Measurements from ENCODE around the gene CCDC43.
"Not testable (repeated sequence)": the region's sequence is repeated elsewhere in the genome, so short reads cannot be mapped to it uniquely, and the experiment has no call there.

CCDC43 gene

DNA sequence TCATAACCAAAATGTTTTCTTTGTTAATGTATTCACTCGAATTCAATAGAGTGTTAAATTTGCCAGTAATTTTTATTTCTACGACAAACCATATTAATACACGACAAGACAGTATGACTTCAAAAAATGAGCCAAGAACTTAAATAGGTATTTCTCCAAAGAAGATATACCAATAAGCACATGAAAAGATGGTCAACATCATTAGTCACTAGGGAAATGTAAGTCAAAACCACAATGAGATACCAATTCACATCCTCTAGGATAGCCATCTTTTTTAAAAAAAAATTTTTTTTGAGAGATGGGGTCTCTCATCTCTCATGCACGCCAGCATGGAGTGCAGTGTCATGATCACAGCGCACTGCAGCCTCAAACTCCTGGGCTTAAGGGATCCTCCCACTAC lies 38.3 kb downstream of the CCDC43 start:
- no peak for TF ChIP-seq ZNF274 (IDR thresholded peaks at IDR 0.05; ENCODE audit: low read depth, low read length)
- no peak overlapping the region for H3K4me3 ChIP-seq (ENCODE audit: low read length)

- no peak overlapping the region for H3K4me3 ChIP-seq (ENCODE audit: low read length)
- TF ChIP-seq ZNF274 (IDR thresholded peaks at IDR 0.05; ENCODE audit: low read depth, low read length): no peak
Measured at GRCh38 chr17:44648963-44649362, 40.6 kb downstream of the CCDC43 start.

GRCh38 chr17:44647736-44648135 lies 41.8 kb downstream of the CCDC43 start:
- H3K4me3 ChIP-seq (ENCODE audit: low read length): no peak overlapping the region
- no peak for TF ChIP-seq ZNF274 (IDR thresholded peaks at IDR 0.05; ENCODE audit: low read depth, low read length)

DNA sequence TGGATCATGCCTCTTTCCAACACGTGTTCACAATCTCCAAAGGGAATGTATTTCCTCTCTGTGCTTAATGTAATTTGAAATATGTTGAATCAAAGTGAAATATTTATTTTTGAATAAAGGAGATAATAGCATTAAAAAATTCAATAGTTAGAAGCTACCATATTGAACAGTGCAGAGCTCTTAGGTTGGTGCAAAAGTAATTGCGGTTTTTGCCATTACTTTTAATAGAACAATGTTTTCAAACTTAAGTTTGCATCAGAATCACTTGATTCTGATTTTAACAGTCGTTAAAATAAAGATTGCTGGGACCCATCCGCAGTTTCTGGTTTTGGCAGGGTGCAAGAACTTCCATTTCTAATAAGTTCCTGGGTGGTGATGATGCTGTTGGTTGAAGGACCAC lies 43.3 kb downstream of the CCDC43 start:
- H3K4me3 ChIP-seq (ENCODE audit: low read length): no peak overlapping the region
- TF ChIP-seq ZNF274 (IDR thresholded peaks at IDR 0.05; ENCODE audit: low read depth, low read length): no peak

DNA sequence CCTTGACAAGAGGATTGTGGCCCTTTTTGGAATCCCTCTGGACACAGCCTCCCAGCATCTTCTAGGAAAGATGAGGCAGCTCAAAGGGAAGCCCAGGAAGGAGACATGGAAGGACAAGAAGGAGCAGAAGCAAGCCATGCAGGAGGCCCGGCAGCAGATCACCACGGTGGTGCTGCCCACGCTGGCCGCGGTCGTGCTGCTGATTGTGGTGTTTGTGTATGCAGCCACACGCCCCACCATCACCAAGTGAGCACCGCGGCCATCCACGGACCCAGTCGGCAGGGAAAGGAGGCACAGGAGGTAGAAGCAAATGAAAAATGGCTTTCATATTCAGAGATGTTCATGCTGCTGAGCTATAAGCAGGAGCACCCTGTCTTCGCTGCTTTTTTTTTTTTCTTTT lies 44.2 kb downstream of the CCDC43 start:
- no peak for TF ChIP-seq ZNF274 (IDR thresholded peaks at IDR 0.05; ENCODE audit: low read depth, low read length)
- no peak overlapping the region for H3K4me3 ChIP-seq (ENCODE audit: low read length)

GRCh38 chr17:44642834-44643233 lies 46.7 kb downstream of the CCDC43 start:
- TF ChIP-seq ZNF274 (IDR thresholded peaks at IDR 0.05; ENCODE audit: low read depth, low read length): no peak
- no peak overlapping the region for H3K4me3 ChIP-seq (ENCODE audit: low read length)

GRCh38 chr17:44637066-44637465 lies 52.5 kb downstream of the CCDC43 start:
- H3K4me3 ChIP-seq (ENCODE audit: low read length): no peak overlapping the region
- TF ChIP-seq ZNF274 (IDR thresholded peaks at IDR 0.05; ENCODE audit: low read depth, low read length): no peak

DNA sequence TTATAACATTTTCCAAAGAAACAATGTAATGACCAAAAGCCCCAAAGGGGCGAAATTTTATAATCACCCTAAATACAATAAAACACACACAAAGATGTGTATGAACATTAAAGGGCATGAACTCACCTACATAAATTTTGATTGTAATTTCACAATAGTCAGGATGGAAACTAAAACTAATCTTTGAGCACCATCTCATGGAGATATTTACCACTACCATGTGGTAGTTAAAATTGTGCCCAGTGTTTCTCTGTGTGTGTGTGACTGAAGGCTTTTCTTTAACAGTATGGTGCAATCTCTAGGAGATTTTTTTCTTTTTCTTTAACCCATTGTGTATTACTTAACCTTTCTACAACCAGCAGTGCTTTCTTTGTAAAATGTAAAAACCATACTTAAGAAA lies 53.0 kb downstream of the CCDC43 start:
- no peak for TF ChIP-seq ZNF274 (IDR thresholded peaks at IDR 0.05; ENCODE audit: low read depth, low read length)
- no peak overlapping the region for H3K4me3 ChIP-seq (ENCODE audit: low read length)

- not testable (repeated sequence) for H3K4me3 ChIP-seq (ENCODE audit: low read length)
Measured at GRCh38 chr17:44634401-44634800, 55.2 kb downstream of the CCDC43 start.

- no peak overlapping the region for H3K4me3 ChIP-seq (ENCODE audit: low read length)
- no peak for TF ChIP-seq ZNF274 (IDR thresholded peaks at IDR 0.05; ENCODE audit: low read depth, low read length)
Measured at GRCh38 chr17:44633998-44634397, 55.6 kb downstream of the CCDC43 start.

DNA sequence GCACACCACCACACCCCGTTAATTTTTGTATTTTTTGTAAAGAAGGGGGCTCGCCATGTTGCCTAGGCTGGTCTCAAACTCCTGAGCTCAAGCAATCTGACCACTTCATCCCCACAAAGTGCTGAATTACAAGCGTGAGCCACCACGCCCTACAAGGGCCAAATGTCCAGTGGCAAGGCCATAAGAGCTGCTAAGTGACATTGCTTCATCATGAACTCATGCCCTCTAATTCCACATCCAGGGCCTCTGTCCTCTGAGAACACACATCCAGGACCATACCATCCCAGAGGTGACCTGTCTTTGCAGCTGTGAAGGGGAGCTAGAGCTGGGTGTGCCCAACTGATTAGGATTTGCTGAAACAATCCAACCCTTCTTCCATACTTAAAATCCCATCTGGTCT lies 58.9 kb downstream of the CCDC43 start:
- H3K4me3 ChIP-seq (ENCODE audit: low read length): no peak overlapping the region
- no peak for TF ChIP-seq ZNF274 (IDR thresholded peaks at IDR 0.05; ENCODE audit: low read depth, low read length)

- TF ChIP-seq ZNF274 (IDR thresholded peaks at IDR 0.05; ENCODE audit: low read depth, low read length): no peak
- no peak overlapping the region for H3K4me3 ChIP-seq (ENCODE audit: low read length)
Measured at GRCh38 chr17:44629314-44629713, 60.3 kb downstream of the CCDC43 start.

GRCh38 chr17:44628243-44629188 lies 61.1 kb downstream of the CCDC43 start:
- no peak overlapping the region; the same call in 1 of the 2 replicates for H3K4me3 ChIP-seq (ENCODE audit: low read length)
- no peak for TF ChIP-seq ZNF274 (IDR thresholded peaks at IDR 0.05; ENCODE audit: low read depth, low read length)

- H3K4me3 ChIP-seq (ENCODE audit: low read length): no peak overlapping the region; the same call in 1 of the 2 replicates
- TF ChIP-seq ZNF274 (IDR thresholded peaks at IDR 0.05; ENCODE audit: low read depth, low read length): no peak
Measured at GRCh38 chr17:44627513-44628242, 61.9 kb downstream of the CCDC43 start.

All from GM08714 (cell line).